Hepatic stellate cell (primary cell): ENCODE results near the gene PRR12.

Source experiments
- DNase-seq: peaks from one replicate; pipeline ENCODE4 v3.0.0; 2011; ENCODE audit warnings: low spot score

PRR12 gene

GRCh38 chr19:49590971-49591730, at the start of gene PRR12:
Gene PRR12, plus strand, starts transcription at chr19:49591182. Its CDS starts 473 bp downstream, at chr19:49591655.
- DNase-seq, result peak; percentile 92

- DNase-seq, result no peak
Observed at GRCh38 chr19:49541914-49542313, 49.1 kb upstream of the PRR12 start.

GRCh38 chr19:49542446-49542845, 48.5 kb upstream of the PRR12 start:
- no peak for DNase-seq

- no peak for DNase-seq
Observed at GRCh38 chr19:49543032-49543431, 48.0 kb upstream of the PRR12 start.

GRCh38 chr19:49544154-49544553, 46.8 kb upstream of the PRR12 start:
- DNase-seq, result no peak

GRCh38 chr19:49546825-49547565, 44.0 kb upstream of the PRR12 start:
- peak; percentile 87 for DNase-seq

- DNase-seq, result no peak
Observed at GRCh38 chr19:49549045-49549444, 41.9 kb upstream of the PRR12 start.

GRCh38 chr19:49551531-49551930, 39.5 kb upstream of the PRR12 start:
- DNase-seq, result no peak

- no peak for DNase-seq
Observed at GRCh38 chr19:49552749-49553148, 38.2 kb upstream of the PRR12 start.

- DNase-seq, result peak; percentile 74
Observed at GRCh38 chr19:49553451-49554271, 37.3 kb upstream of the PRR12 start.

GRCh38 chr19:49554701-49555181, 36.2 kb upstream of the PRR12 start:
- no peak for DNase-seq

GRCh38 chr19:49555600-49556411, 35.2 kb upstream of the PRR12 start:
- DNase-seq, result no peak

GRCh38 chr19:49556412-49557398, 34.3 kb upstream of the PRR12 start:
- no peak for DNase-seq

GRCh38 chr19:49557641-49558325, 33.2 kb upstream of the PRR12 start:
- no peak for DNase-seq

GRCh38 chr19:49558591-49558990, 32.4 kb upstream of the PRR12 start:
- DNase-seq, result no peak

- no peak for DNase-seq
Observed at GRCh38 chr19:49559443-49559842, 31.5 kb upstream of the PRR12 start.

GRCh38 chr19:49559928-49560327, 31.1 kb upstream of the PRR12 start:
- DNase-seq, result no peak

- DNase-seq, result no peak
Observed at GRCh38 chr19:49560358-49560900, 30.6 kb upstream of the PRR12 start.

GRCh38 chr19:49564616-49565045, 26.4 kb upstream of the PRR12 start:
- DNase-seq, result no peak
